ENCODE results near the gene MYH9. TPM values are rescaled to one million over a fixed set of nuclear protein-coding genes. Genes with fewer than 3 reads are reported as not detected.
A peak's percentile ranks its signal among the peaks of the same experiment; 100 is the strongest.
"Not testable (repeated sequence)": the region's sequence is repeated elsewhere in the genome, so short reads cannot be mapped to it uniquely, and the experiment has no call there.

The MYH9 gene
- 111 TPM for total RNA-seq

DNA sequence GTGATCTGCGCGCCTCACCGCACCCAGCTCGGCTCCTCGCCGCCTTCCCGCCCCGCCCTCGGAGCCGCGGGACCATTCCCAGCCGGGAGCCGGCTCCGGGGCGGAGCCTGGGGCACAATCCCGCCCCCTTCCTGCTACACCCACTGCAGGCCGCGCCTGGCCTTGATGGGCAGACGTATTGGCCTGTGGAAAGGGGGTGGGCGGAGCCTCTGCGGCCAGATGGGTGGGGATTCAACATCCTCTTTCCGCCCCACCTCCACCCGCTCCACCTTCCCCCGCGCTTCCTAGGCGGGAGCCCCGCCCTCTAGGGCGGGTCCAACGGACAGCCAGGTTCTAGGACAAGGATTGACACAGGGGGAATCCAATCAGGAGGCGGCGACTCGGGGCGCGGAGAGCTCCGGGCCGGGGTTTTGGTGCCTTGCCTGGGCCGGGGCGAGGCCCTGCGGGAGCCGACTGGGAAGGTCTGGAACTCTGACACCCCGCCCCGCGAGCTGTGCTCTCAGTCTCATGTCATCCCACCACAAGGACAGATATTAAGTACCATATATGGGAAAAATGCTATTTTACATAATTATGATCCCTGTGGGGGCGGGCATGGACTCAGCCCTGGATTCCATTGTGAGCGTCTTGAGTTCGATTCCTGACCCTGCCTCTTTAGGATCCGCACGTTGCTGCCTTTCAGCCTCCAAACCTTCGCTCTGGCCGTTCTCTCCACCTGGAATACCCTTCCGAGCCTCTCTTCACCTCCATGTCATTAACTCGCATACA lies at the start of gene MYH9:
Gene MYH9 (minus strand): TSS at position 9 of the 768 bp plus-strand sequence. CDS start 38,731 bp downstream, outside the sequence.
- H3K27ac ChIP-seq (ENCODE audit: low read depth, low read length), result peak within 1 kb of the TSS; percentile 88
- H3K4me1 ChIP-seq (ENCODE audit: control insufficient read depth in 3 of 3, insufficient read depth in 3 of 3, low read length in 3 of 3), result peaks cover 24 to 33% (median 31%) of the 10 kb centered on the region in 3 donors
- peak within 1 kb of the TSS; percentile 82 to 88 (median 84) for H3K9ac ChIP-seq (ENCODE audit: low read depth in 1 of 3, low read length in 3 of 3)
- peak within 1 kb of the TSS; percentile 78 to 84 (median 83) for H3K4me3 ChIP-seq (ENCODE audit: low read length in 3 of 3)
- H3K9me3 ChIP-seq (ENCODE audit: control insufficient read depth in 3 of 3, low read length in 3 of 3), result no peaks in the 10 kb centered on the region
- peaks cover 0 to 5% (median 0%) of the 10 kb centered on the region in 3 donors for H3K36me3 ChIP-seq (ENCODE audit: control insufficient read depth in 3 of 3, insufficient read depth in 3 of 3, low read length in 3 of 3)
- no peaks in the 10 kb centered on the region for H3K27me3 ChIP-seq (ENCODE audit: control insufficient read depth in 3 of 3, insufficient read depth in 3 of 3, low read length in 3 of 3)

DNA sequence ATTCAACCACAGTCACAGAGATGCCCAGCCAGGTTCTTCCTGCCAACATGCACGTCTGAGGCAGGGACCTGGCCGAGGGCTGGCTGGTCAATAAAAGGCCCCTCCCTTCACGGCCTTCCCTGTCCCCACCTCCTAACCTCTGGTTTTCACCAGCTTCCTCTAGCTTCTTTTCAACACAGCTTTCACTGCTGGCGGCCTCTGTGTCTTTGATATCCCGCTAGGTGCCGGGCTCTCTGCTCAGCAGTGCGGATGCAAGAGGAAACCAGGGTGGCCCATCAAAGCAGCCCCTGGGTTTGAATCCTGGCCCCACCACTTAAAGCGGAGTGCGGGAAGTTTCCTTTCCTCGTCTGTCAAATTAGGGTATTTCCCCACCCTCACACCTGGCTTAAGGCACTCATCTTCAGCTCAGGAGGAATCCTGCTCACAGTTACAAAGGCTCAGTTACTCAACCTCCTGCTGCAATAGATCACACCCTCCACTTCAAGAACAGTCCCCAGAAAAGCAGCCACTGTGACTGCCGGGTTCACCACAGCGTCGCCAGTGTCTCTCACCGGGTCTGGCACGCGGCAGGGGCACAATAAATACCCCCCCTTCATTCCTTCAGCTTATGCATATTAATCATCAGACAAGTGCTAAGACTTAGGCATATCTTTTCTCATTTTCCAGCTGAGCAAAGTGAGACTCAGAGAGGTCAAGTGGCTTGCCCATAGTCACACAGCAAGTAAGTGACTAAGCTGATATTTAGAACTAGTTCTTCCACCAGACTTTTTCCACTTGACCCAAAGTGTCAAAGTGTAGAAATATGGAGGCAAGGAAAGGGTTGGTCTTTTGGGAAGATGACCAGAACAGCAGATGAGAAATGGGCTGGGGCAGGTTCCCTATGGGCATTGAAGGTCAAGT lies 48.0 kb upstream of the MYH9 start:
- H3K4me3 ChIP-seq (ENCODE audit: low read length in 3 of 3), result no peak overlapping the region
- H3K4me1 ChIP-seq (ENCODE audit: control insufficient read depth in 3 of 3, insufficient read depth in 3 of 3, low read length in 3 of 3), result peaks cover 2 to 18% (median 13%) of the 10 kb centered on the region in 3 donors
- H3K27ac ChIP-seq (ENCODE audit: low read depth, low read length), result no peak overlapping the region
- H3K36me3 ChIP-seq (ENCODE audit: control insufficient read depth in 3 of 3, insufficient read depth in 3 of 3, low read length in 3 of 3), result no peaks in the 10 kb centered on the region
- H3K27me3 ChIP-seq (ENCODE audit: control insufficient read depth in 3 of 3, insufficient read depth in 3 of 3, low read length in 3 of 3), result no peaks in the 10 kb centered on the region
- H3K9ac ChIP-seq (ENCODE audit: low read depth in 1 of 3, low read length in 3 of 3), result no peak overlapping the region
- H3K9me3 ChIP-seq (ENCODE audit: control insufficient read depth in 3 of 3, low read length in 3 of 3), result no peaks in the 10 kb centered on the region

DNA sequence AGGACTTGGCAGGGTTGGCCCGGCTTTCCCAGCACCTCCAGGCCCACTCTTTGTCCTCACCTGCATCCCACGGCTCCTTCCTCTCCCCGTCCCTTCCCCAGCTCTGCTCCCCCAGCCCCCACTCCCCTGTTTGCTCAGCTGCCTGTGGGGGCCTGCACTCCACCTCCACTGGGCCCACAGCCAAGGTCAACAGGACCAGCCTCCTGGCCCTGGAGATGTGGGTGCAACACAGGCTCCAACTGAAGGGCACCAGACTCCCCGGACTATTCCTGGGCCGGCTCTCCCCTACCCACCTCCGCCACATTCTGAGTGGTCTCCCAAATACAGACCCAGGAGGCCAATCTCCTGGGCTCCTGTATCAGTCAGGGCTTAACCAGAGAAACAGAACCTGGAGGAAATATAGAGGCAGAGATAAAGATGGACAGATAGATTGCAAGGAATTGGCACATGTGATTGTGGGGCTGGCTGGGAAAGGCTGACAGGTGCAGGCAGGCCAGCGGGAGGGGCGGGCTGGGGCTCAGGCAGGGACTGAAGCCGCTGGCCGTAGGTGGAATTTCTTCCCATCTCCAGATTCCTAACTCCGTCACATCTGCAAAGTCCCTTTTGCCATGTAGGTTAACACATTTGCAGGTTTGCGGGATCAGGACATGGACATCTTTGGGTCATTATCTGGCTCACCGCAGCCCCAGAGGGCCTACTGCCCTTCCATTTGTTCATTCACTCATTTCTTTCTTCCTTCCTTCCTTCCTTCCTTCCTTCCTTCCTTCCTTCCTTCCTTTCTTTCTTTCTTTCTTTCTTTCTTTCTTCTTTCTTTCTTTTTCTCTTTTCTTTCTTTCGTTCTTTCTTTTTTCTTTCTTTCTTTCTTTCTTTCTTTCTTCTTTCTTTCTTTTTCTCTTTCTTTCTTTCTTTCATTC lies 45.8 kb upstream of the MYH9 start:
- H3K4me3 ChIP-seq (ENCODE audit: low read length in 3 of 3), result no peak overlapping the region
- H3K27ac ChIP-seq (ENCODE audit: low read depth, low read length), result no peak overlapping the region

DNA sequence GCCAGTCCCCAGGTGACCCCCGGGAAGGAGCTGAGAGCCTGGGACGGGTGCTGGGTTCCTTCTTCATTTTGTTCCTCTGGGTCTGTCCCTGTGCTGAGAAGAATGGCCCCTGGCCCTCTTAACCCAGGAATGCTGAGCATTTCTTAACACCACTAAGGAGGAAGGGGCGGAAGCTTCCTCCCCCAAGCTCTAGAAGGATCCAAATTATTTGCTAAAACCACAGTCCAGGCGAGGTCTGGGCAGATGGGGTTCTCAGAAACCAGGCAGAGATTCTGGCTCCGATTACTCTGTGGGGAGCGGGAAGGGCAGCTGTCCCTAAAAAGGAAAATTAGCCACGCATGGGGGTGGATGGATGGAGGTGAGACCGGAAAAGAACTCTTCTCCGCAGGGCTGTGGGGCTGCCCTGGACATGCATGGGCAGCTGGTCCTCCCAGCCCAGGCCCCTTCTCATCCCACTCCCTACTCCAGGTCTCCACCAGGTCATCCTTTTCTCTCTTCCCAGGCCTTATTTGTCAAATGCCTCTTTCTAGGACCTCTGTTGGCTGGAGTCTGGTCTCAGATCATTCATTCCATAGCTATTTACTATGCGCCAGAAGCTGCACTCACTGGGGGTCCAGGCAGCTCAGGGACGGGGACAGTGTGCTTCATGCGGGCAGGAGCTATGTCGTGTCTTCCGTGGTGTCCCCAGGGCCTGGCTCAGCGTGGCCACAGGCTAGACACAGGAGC lies 45.0 kb upstream of the MYH9 start:
- H3K4me1 ChIP-seq (ENCODE audit: control insufficient read depth in 3 of 3, insufficient read depth in 3 of 3, low read length in 3 of 3), result peaks cover 2 to 14% (median 13%) of the 10 kb centered on the region in 3 donors
- no peak overlapping the region for H3K4me3 ChIP-seq (ENCODE audit: low read length in 3 of 3)
- no peak overlapping the region for H3K27ac ChIP-seq (ENCODE audit: low read depth, low read length)
- H3K9ac ChIP-seq (ENCODE audit: low read depth in 1 of 3, low read length in 3 of 3), result no peak overlapping the region
- no peaks in the 10 kb centered on the region for H3K36me3 ChIP-seq (ENCODE audit: control insufficient read depth in 3 of 3, insufficient read depth in 3 of 3, low read length in 3 of 3)
- no peaks in the 10 kb centered on the region for H3K9me3 ChIP-seq (ENCODE audit: control insufficient read depth in 3 of 3, low read length in 3 of 3)
- no peaks in the 10 kb centered on the region for H3K27me3 ChIP-seq (ENCODE audit: control insufficient read depth in 3 of 3, insufficient read depth in 3 of 3, low read length in 3 of 3)

More for the DNA sequence above, 45.8 kb upstream of the MYH9 start:
- Histone ChIP-seq H3K27me3 (ENCODE audit: control insufficient read depth in 3 of 3, insufficient read depth in 3 of 3, low read length in 3 of 3) (no peaks in the 10 kb centered on the region), H3K36me3 (ENCODE audit: control insufficient read depth in 3 of 3, insufficient read depth in 3 of 3, low read length in 3 of 3) (no peaks in the 10 kb centered on the region), H3K9ac (ENCODE audit: low read depth in 1 of 3, low read length in 3 of 3) (no peak overlapping the region), H3K4me1 (ENCODE audit: control insufficient read depth in 3 of 3, insufficient read depth in 3 of 3, low read length in 3 of 3) (peaks cover 2 to 14% (median 13%) of the 10 kb centered on the region in 3 donors), H3K9me3 (ENCODE audit: control insufficient read depth in 3 of 3, low read length in 3 of 3) (no peaks in the 10 kb centered on the region)

DNA sequence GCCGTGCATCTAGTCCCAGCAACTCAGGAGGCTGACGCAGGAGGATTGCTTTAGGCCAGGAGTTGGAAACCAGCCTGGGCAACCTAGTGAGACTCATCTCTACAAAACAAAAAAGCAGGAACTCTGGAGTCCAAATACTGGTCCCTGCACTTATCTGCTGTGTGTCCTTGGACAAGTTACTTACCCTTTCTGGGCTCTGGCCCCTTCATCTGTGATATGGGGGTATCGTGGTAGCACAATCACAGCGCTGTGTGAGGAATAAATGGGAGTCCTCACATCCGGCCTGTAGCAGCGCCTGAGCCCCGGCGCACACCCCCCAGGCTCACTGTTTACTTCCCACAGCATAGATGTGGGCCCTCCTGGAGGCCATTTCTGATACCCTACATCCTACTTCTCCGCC lies 44.2 kb upstream of the MYH9 start:
- Histone ChIP-seq H3K36me3 (ENCODE audit: control insufficient read depth in 3 of 3, insufficient read depth in 3 of 3, low read length in 3 of 3) (no peaks in the 10 kb centered on the region), H3K9ac (ENCODE audit: low read depth in 1 of 3, low read length in 3 of 3) (no peak overlapping the region), H3K4me1 (ENCODE audit: control insufficient read depth in 3 of 3, insufficient read depth in 3 of 3, low read length in 3 of 3) (peaks cover 2 to 15% (median 14%) of the 10 kb centered on the region in 3 donors), H3K9me3 (ENCODE audit: control insufficient read depth in 3 of 3, low read length in 3 of 3) (no peaks in the 10 kb centered on the region), H3K27me3 (ENCODE audit: control insufficient read depth in 3 of 3, insufficient read depth in 3 of 3, low read length in 3 of 3) (no peaks in the 10 kb centered on the region), H3K4me3 (ENCODE audit: low read length in 3 of 3) (no peak overlapping the region), H3K27ac (ENCODE audit: low read depth, low read length) (no peak overlapping the region)

DNA sequence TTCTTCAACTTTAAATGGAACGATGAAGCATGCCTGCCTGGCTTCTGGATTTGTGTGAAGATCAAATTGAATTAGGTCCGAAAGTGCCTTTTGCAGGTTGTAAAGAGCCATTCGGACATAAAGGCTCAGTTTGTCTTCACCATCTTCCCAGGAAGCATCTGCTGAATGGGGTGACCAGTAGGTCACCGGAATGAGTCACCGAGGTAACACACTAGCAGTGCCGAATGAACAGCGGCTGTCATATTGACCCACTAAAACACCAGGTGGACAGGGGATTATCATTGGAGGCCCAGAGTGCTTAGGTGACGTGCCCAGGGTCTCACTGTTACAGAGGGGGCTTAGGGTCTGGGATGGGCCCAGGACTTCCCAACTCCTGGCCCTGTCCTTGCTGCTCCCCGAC lies 43.1 kb upstream of the MYH9 start:
- Histone ChIP-seq H3K4me1 (ENCODE audit: control insufficient read depth in 3 of 3, insufficient read depth in 3 of 3, low read length in 3 of 3) (peaks cover 2 to 18% (median 14%) of the 10 kb centered on the region in 3 donors), H3K9ac (ENCODE audit: low read depth in 1 of 3, low read length in 3 of 3) (no peak overlapping the region), H3K27me3 (ENCODE audit: control insufficient read depth in 3 of 3, insufficient read depth in 3 of 3, low read length in 3 of 3) (no peaks in the 10 kb centered on the region), H3K4me3 (ENCODE audit: low read length in 3 of 3) (no peak overlapping the region), H3K36me3 (ENCODE audit: control insufficient read depth in 3 of 3, insufficient read depth in 3 of 3, low read length in 3 of 3) (no peaks in the 10 kb centered on the region), H3K27ac (ENCODE audit: low read depth, low read length) (no peak overlapping the region), H3K9me3 (ENCODE audit: control insufficient read depth in 3 of 3, low read length in 3 of 3) (no peaks in the 10 kb centered on the region)

DNA sequence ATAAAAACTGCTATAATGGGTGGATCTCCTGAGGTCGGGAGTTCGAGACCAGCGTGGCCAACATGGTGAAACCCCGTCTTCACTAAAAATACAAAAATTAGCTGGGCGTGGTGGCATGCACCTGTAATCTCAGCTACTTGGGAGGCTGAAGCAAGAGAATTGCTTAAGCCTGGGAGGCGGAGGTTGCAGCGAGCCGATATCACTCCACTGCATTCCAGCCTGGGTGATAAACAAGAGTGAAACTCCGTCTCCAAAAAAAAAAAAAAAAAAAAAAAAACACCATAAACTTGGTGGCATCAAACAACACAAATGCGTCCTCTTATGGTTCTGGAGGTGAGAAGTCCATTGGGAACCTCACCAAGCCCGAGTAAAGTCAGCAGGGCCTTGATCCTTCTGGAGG lies 40.2 kb upstream of the MYH9 start:
- not testable (repeated sequence) for H3K27me3 ChIP-seq (ENCODE audit: control insufficient read depth in 3 of 3, insufficient read depth in 3 of 3, low read length in 3 of 3); H3K36me3 ChIP-seq (ENCODE audit: control insufficient read depth in 3 of 3, insufficient read depth in 3 of 3, low read length in 3 of 3); H3K4me3 ChIP-seq (ENCODE audit: low read length in 3 of 3); H3K27ac ChIP-seq (ENCODE audit: low read depth, low read length); H3K9me3 ChIP-seq (ENCODE audit: control insufficient read depth in 3 of 3, low read length in 3 of 3); H3K9ac ChIP-seq (ENCODE audit: low read depth in 1 of 3, low read length in 3 of 3)
- H3K4me1 ChIP-seq (ENCODE audit: control insufficient read depth in 3 of 3, insufficient read depth in 3 of 3, low read length in 3 of 3), result peaks cover 0 to 10% (median 5%) of the 10 kb centered on the region in 3 donors

DNA sequence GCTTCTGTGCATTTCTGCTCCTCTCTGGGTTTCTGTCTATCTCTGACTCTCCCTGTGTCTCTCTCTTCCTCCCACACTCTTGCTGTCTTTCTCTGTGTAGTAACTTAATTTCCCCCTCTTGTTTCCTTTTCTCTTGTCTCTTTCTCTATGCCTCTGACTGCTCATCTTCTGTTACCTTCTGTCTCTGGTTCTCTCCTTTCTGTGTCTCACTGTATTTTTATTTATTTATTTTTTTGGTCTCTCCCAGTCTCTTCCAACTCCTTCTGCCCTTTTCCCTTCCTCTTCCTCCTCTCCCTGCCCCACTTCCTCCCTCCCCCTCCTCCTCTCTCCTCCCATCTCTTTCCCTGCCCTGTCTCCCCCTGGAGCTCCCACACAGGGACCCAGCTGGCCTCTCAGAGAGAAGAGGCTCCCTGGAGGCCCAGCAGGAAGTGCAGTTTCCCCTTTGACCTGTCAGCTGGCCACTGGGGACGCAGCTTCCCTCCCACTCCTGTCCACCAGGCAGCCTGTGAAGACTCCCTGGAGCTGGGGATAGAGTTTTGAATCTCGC lies 38.3 kb upstream of the MYH9 start:
- no peaks in the 10 kb centered on the region for H3K9me3 ChIP-seq (ENCODE audit: control insufficient read depth in 3 of 3, low read length in 3 of 3)
- no peak overlapping the region for H3K27ac ChIP-seq (ENCODE audit: low read depth, low read length)
- no peaks in the 10 kb centered on the region for H3K27me3 ChIP-seq (ENCODE audit: control insufficient read depth in 3 of 3, insufficient read depth in 3 of 3, low read length in 3 of 3)
- peak overlapping the region in 1 of 3 donors; percentile 19 for H3K9ac ChIP-seq (ENCODE audit: low read depth in 1 of 3, low read length in 3 of 3)
- peaks cover 0 to 8% (median 0%) of the 10 kb centered on the region in 3 donors for H3K4me1 ChIP-seq (ENCODE audit: control insufficient read depth in 3 of 3, insufficient read depth in 3 of 3, low read length in 3 of 3)
- H3K4me3 ChIP-seq (ENCODE audit: low read length in 3 of 3), result no peak overlapping the region
- no peaks in the 10 kb centered on the region for H3K36me3 ChIP-seq (ENCODE audit: control insufficient read depth in 3 of 3, insufficient read depth in 3 of 3, low read length in 3 of 3)
